Erythroblast (primary cell): Measurements from ENCODE around the gene CUX1.

Experiments used
- GATA1 ChIP-seq: IDR thresholded peaks from 2 replicates; pipeline ENCODE4 v1.6.1; 2011; ENCODE audit warnings: low read depth, mild to moderate bottlenecking, control low read depth, low read length, moderate library complexity
- POLR2A ChIP-seq: IDR thresholded peaks from 2 replicates; pipeline ENCODE4 v1.6.1; 2011; ENCODE audit warnings: mild to moderate bottlenecking, low read length

DNA sequence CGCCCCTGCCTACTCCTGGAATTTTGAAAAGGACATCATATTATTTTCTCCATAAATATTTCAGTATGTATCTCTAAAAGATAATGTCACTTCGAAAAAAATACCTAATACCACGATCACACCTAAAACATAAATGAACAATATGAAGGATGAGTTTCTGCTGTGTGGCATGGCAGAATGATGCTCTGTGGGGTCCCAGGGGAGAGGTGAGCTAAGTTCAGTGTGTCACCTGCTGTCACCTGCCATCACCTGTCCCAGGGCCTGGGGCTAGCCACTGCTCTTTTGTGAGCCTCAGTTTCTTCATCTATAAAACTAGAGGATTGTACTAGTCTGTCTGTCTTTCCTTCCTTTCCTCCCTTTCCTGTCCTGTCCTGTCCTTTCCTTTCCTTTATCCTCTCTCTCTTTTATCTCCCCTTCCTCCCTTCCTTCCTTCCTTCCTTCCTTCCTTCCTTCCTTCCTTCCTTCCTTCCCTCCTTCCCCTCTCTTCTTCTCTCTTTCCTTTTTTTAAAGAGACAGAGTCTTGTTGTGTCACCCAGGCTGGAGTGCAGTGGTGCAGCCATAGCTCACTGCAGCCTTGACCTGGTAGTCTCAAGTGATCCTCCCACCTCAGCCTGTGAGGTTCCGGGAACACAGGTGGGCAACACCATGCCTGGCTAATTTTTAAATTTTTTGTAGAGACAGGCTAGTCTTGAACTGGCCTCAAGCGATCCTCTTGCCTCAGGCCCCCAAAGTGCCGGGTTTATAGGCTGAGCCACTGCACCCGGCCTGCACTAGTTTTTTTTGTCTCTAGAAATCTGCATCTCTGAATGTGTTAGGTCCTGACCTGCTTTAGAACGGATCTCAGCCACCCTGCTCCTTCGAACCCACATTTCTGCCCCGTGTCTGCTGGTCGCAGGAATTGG lies 43.1 kb downstream of the CUX1 start:
- TF ChIP-seq POLR2A (no peak), GATA1 (no peak)
